Measurements from ENCODE around the gene MPPED1.

- TF ChIP-seq CTCF (IDR thresholded peaks at IDR 0.05): no peak
- TF ChIP-seq POLR2AphosphoS5 (IDR thresholded peaks at IDR 0.05): no peak
- no peak for TF ChIP-seq EP300 (IDR thresholded peaks at IDR 0.05)
- TF ChIP-seq POLR2A (IDR thresholded peaks at IDR 0.05): no peak
Measured at GRCh38 chr22:43530349-43531201, 118.8 kb downstream of the MPPED1 start.

Measured in suprapubic skin (tissue), 4 donors.